ACC112 (cell line): Measurements from ENCODE around the gene PARM1.

Source experiments
- H2AFZ ChIP-seq: fragments of 200-600 bp; sonication (generic); one replicate; pipeline ENCODE4 v1.6.0; 2017; ENCODE audit warnings: antibody characterized with exemption, low read length; ENCODE audit not compliant: unreplicated experiment
- H3K27ac ChIP-seq: fragments of 200-600 bp; sonication (generic); 2 replicates; pipeline ENCODE4 v1.5.1; 2014; ENCODE audit warnings: low read depth, mild to moderate bottlenecking, antibody characterized with exemption, low read length, moderate library complexity
- H3K27me3 ChIP-seq: fragments of 200-600 bp; sonication (generic); 2 replicates; pipeline ENCODE4 v1.6.1; 2014; ENCODE audit warnings: mild to moderate bottlenecking, antibody characterized with exemption, low read length, moderate library complexity, mixed read lengths; ENCODE audit not compliant: insufficient read depth
- H3K36me3 ChIP-seq: fragments of 200-600 bp; sonication (generic); 2 replicates; pipeline ENCODE4 v1.6.1; 2016; ENCODE audit warnings: mild to moderate bottlenecking, antibody characterized with exemption, low read length, moderate library complexity, mixed read lengths; ENCODE audit not compliant: insufficient read depth
- H3K4me1 ChIP-seq: fragments of 200-600 bp; sonication (generic); one replicate; pipeline ENCODE4 v1.6.1; 2016; ENCODE audit warnings: low read length, mixed read lengths; ENCODE audit not compliant: insufficient read depth, unreplicated experiment, control insufficient read depth
- H3K4me3 ChIP-seq: fragments of 200-600 bp; sonication (generic); 2 replicates; pipeline ENCODE4 v1.5.1; 2014; ENCODE audit warnings: mild to moderate bottlenecking, low read depth, low read length
- H3K79me2 ChIP-seq: fragments of 200-600 bp; sonication (generic); one replicate; pipeline ENCODE4 v1.6.0; 2016; ENCODE audit warnings: low read length; ENCODE audit not compliant: control insufficient read depth, unreplicated experiment, insufficient read depth

The PARM1 gene, protein sequence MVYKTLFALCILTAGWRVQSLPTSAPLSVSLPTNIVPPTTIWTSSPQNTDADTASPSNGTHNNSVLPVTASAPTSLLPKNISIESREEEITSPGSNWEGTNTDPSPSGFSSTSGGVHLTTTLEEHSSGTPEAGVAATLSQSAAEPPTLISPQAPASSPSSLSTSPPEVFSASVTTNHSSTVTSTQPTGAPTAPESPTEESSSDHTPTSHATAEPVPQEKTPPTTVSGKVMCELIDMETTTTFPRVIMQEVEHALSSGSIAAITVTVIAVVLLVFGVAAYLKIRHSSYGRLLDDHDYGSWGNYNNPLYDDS

DNA sequence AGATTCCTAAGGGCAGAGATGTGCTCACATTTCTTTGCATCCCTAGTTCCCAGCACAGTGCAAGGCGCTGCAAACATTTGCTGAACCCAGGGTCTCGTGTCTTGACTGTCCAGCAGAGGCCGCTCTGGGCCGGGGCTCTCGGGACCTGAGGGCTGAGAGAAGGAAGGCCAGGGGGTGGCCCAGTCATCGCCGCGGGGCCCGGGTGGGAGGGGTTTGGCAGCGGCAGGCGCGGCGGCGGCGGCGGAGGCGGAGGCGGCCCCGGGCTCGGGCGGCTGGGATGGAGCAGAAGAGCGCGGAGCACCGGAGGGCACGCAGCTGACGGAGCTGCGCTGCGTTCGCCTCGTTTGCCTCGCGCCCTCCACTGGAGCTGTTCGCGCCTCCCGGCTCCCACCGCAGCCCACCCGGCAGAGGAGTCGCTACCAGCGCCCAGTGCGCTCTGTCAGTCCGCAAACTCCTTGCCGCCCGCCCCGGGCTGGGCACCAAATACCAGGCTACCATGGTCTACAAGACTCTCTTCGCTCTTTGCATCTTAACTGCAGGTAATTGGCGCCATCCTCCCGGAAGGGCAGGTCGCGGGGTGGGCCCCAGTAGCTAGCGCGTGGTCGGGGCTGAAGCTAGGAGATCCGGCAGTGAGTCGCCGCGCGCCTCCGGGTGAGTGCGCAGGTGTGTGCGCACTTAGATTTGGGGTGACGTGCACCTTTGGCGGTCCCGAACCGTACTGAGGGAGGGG lies at the start of gene PARM1:
TSS of gene PARM1 (plus strand) at position 285 of the 730 bp plus-strand sequence. CDS start at position 497, 212 bp downstream.
- Histone ChIP-seq H3K36me3 (no peaks in the 10 kb centered on the region), H2AFZ (peak within 1 kb of the TSS; percentile 74), H3K27me3 (peaks cover 81% of the 10 kb centered on the region), H3K27ac (no peak within 1 kb of the TSS), H3K4me1 (peaks cover 13% of the 10 kb centered on the region), H3K79me2 (no peaks in the 10 kb centered on the region), H3K4me3 (peak within 1 kb of the TSS; percentile 82)

GRCh38 chr4:74884266-74884665 lies 48.6 kb upstream of the PARM1 start:
- no peak overlapping the region for H2AFZ ChIP-seq
- no peaks in the 10 kb centered on the region for H3K79me2 ChIP-seq
- H3K27ac ChIP-seq, result no peak overlapping the region
- peaks cover 24% of the 10 kb centered on the region for H3K27me3 ChIP-seq
- no peaks in the 10 kb centered on the region for H3K36me3 ChIP-seq
- H3K4me1 ChIP-seq, result no peaks in the 10 kb centered on the region
- no peak overlapping the region for H3K4me3 ChIP-seq

GRCh38 chr4:74886484-74886883 lies 46.4 kb upstream of the PARM1 start:
- Histone ChIP-seq H3K79me2 (no peaks in the 10 kb centered on the region), H3K27ac (no peak overlapping the region), H2AFZ (no peak overlapping the region), H3K4me3 (no peak overlapping the region), H3K4me1 (no peaks in the 10 kb centered on the region), H3K27me3 (peaks cover 18% of the 10 kb centered on the region), H3K36me3 (no peaks in the 10 kb centered on the region)

DNA sequence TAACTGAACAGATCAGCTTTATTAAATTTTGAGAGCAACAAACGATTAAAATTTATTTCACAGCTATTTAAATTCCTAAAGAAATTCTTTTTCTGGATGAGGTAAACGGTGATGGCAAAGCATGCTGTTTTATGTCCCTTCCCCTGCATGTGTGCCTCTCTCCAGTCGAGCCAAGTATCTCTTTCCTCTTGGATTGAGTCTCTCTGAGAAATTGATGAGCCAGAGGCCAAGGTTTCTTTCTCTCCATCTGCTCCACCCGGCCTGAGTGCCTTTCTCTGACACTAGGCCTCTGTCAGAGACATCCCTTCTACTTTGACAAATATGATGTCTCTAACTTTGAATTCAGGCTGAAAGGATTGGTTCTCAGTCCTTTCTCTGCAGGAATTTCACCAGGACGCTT lies 42.6 kb upstream of the PARM1 start:
- Histone ChIP-seq H3K79me2 (no peaks in the 10 kb centered on the region), H3K4me1 (no peaks in the 10 kb centered on the region), H2AFZ (no peak overlapping the region)

GRCh38 chr4:74891037-74891436 lies 41.9 kb upstream of the PARM1 start:
- Histone ChIP-seq H3K27me3 (peaks cover 12% of the 10 kb centered on the region; the same call in 1 of the 2 replicates), H3K36me3 (no peaks in the 10 kb centered on the region), H3K79me2 (no peaks in the 10 kb centered on the region), H3K27ac (no peak overlapping the region), H3K4me3 (no peak overlapping the region), H3K4me1 (no peaks in the 10 kb centered on the region), H2AFZ (no peak overlapping the region)

More for the DNA sequence above, 42.6 kb upstream of the PARM1 start:
- no peak overlapping the region for H3K4me3 ChIP-seq
- peaks cover 12% of the 10 kb centered on the region; the same call in 1 of the 2 replicates for H3K27me3 ChIP-seq
- no peak overlapping the region for H3K27ac ChIP-seq
- no peaks in the 10 kb centered on the region for H3K36me3 ChIP-seq

DNA sequence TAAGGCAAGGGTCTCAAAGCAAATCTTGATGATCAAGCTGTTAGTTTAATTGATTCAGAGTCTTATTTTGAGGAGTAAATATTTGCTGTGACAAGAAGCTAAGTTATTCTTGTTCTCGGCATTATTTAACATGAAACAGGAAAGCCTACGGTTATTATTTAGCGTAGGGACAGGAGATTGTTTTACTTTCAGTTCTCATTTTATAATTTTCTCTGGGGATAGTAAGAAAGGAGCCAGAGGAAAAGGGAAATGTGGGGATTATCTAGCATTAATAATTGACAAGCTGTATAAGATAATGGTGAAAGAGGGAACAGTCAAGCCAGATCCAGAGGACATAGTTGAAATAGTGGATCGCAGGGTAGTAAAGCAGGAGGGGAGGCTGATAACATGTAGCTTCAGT lies 39.7 kb upstream of the PARM1 start:
- H3K36me3 ChIP-seq, result no peaks in the 10 kb centered on the region
- H2AFZ ChIP-seq, result peak overlapping the region; percentile 27
- H3K4me1 ChIP-seq, result no peaks in the 10 kb centered on the region
- no peak overlapping the region for H3K27ac ChIP-seq
- H3K27me3 ChIP-seq, result peaks cover 15% of the 10 kb centered on the region; the same call in 1 of the 2 replicates
- no peaks in the 10 kb centered on the region for H3K79me2 ChIP-seq
- H3K4me3 ChIP-seq, result peak overlapping the region; percentile 75

DNA sequence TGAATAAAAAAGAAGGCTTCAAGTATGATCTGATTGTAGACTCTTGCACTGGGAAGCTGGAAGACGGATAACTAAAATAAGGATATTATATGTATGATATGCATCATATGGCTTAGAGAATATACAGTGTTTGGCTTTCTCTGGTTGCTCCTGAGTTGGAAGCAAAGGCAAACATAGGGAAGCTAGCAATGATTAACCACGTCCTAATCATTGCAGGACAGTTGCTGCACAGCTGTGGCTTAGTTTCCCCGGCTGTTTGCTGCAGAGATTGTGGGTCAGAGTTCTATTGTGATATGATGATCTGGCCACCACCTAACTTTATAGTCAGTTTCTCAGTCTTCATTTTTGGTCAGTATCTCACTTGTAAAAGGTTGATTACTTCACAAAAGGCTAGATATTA lies 36.3 kb upstream of the PARM1 start:
- Histone ChIP-seq H3K79me2 (no peaks in the 10 kb centered on the region), H3K27me3 (peaks cover 38% of the 10 kb centered on the region), H2AFZ (no peak overlapping the region), H3K27ac (no peak overlapping the region), H3K4me1 (no peaks in the 10 kb centered on the region), H3K36me3 (no peaks in the 10 kb centered on the region), H3K4me3 (no peak overlapping the region)

- H3K36me3 ChIP-seq, result no peaks in the 10 kb centered on the region
- H3K4me3 ChIP-seq, result no peak overlapping the region
- H3K27ac ChIP-seq, result no peak overlapping the region
- H3K79me2 ChIP-seq, result no peaks in the 10 kb centered on the region
- no peak overlapping the region for H2AFZ ChIP-seq
- H3K4me1 ChIP-seq, result no peaks in the 10 kb centered on the region
- peaks cover 44% of the 10 kb centered on the region for H3K27me3 ChIP-seq
Observed at GRCh38 chr4:74897386-74897785, 35.5 kb upstream of the PARM1 start.

DNA sequence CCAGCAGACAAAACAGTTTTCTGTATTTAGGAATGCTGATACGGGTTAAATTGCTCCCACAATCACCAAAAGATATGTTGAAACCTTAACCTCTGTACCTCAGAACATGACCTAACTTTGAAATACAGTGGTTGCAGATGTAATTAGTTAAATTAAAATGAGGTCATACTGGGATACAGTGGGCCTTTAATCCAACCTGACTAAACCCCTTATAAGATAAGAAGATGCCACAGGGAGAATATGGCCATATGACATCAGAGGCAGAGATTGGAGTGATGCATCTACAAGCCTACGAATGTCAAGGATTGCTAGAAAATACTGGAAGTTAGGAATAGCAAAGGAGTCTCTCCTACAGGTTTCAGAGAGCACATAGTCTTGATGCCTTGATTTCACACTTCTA lies 32.1 kb upstream of the PARM1 start:
- H3K79me2 ChIP-seq, result no peaks in the 10 kb centered on the region
- no peaks in the 10 kb centered on the region for H3K4me1 ChIP-seq
- H3K27ac ChIP-seq, result no peak overlapping the region
- no peak overlapping the region for H3K4me3 ChIP-seq
- H2AFZ ChIP-seq, result no peak overlapping the region
- H3K36me3 ChIP-seq, result no peaks in the 10 kb centered on the region
- peaks cover 56% of the 10 kb centered on the region for H3K27me3 ChIP-seq

GRCh38 chr4:74904509-74905065 lies 28.3 kb upstream of the PARM1 start:
- Histone ChIP-seq H3K4me3 (no peak overlapping the region), H3K36me3 (no peaks in the 10 kb centered on the region), H2AFZ (no peak overlapping the region), H3K4me1 (no peaks in the 10 kb centered on the region), H3K27me3 (peaks cover 65% of the 10 kb centered on the region), H3K27ac (no peak overlapping the region), H3K79me2 (no peaks in the 10 kb centered on the region)
